HCT116 (cell line): ENCODE results near the gene SLC35F3. TPM values are rescaled to one million over a fixed set of nuclear protein-coding genes. Genes with fewer than 3 reads are reported as not detected.

Experiments
- ATAC-seq: fragments of 200-7000 bp; cut with Tn5 transposase; 2 replicates; pipeline ENCODE4 v1.9.1; 2020; ENCODE audit warnings: mild to moderate bottlenecking, moderate library complexity
- BruUV-seq: library from RNA; stranded (reverse); fragments of 400-500 nt; replicated peaks from 2 replicates; lab custom pipeline; 2021; lab: Mats Ljungman, UMichigan
- CTCF ChIA-PET: fragments of 300-600 bp; sonication (Branson Sonifier 250); formaldehyde crosslinking; loops from one replicate; lab custom pipeline; 2021; ENCODE audit warnings: antibody characterized with exemption; lab: Charles Lee
- POLR2A ChIA-PET: fragments of 300-600, 350-600 bp; sonication (Branson Sonifier 250); formaldehyde crosslinking; loops from one replicate; lab custom pipeline; 2021; ENCODE audit warnings: antibody characterized with exemption; lab: Charles Lee
- RAD21 ChIA-PET, 2 experiments: fragments of 300-600 bp; sonication (Branson Sonifier 250); formaldehyde crosslinking; loops; one replicate each; lab custom pipeline; 2023; ENCODE audit warnings: low total read pairs in 2 of 2; ENCODE audit not compliant: uncharacterized antibody in 2 of 2, unreplicated experiment in 2 of 2, low non-redundant PET in 1 of 2; lab: Charles Lee
- DNase-seq: peaks from one replicate; pipeline ENCODE4 v3.0.0-alpha.2; 2010; ENCODE audit warnings: low read depth, low spot score
- H2AFZ ChIP-seq: fragments of 200-600 bp; shearing (Covaris generic), sonication (generic); 2 replicates; pipeline ENCODE4 v1.6.1; 2017; ENCODE audit warnings: low read depth, mixed run types, mixed read lengths, antibody characterized with exemption, low read length; ENCODE audit not compliant: poor library complexity, severe bottlenecking
- H3K27ac ChIP-seq: 2 replicates; pipeline ENCODE4 v1.5.1; 2012; ENCODE audit warnings: low read depth, low read length
- H3K27me3 ChIP-seq: fragments of 200-600 bp; sonication (generic); 2 replicates; pipeline ENCODE4 v1.6.1; 2016; ENCODE audit warnings: mixed run types, low read length, mixed read lengths; ENCODE audit not compliant: insufficient read depth
- H3K36me3 ChIP-seq, 2 experiments: fragments of 200-500 bp in 1 of 2; fragments of 200-600 bp in 1 of 2; sonication (Bioruptor generic) in 1 of 2; sonication (generic) in 1 of 2; 2 replicates each; pipeline versions ENCODE4 v1.5.1 to v1.6.1; 2014 to 2016; ENCODE audit warnings: low read length in 2 of 2, inconsistent platforms in 1 of 2, mixed read lengths in 1 of 2, mixed run types in 1 of 2; ENCODE audit not compliant: insufficient read depth in 2 of 2, control insufficient read depth in 1 of 2
- H3K4me1 ChIP-seq, 2 experiments: fragments of 200-600 bp in 1 of 2; sonication (generic) in 1 of 2; 2 replicates each; pipeline versions ENCODE4 v1.5.1 to v1.6.1; 2012 to 2017; ENCODE audit warnings: low read length in 2 of 2, inconsistent platforms in 1 of 2, mild to moderate bottlenecking in 1 of 2, mixed read lengths in 1 of 2, mixed run types in 1 of 2, moderate library complexity in 1 of 2; ENCODE audit not compliant: insufficient read depth in 2 of 2, control insufficient read depth in 1 of 2
- H3K4me2 ChIP-seq: fragments of 200-600 bp; sonication (generic); 2 replicates; pipeline ENCODE4 v1.6.1; 2017; ENCODE audit warnings: mixed run types, low read length, mixed read lengths
- H3K4me3 ChIP-seq, 2 experiments: fragments of 200-600 bp in 1 of 2; sonication (generic) in 1 of 2; replicated peaks in 1 of 2; 2 replicates each; pipeline ENCODE4 v1.5.1; 2011 to 2016; ENCODE audit warnings: low read length in 2 of 2, control low read depth in 1 of 2, low read depth in 1 of 2, mild to moderate bottlenecking in 1 of 2, mixed read lengths in 1 of 2, mixed run types in 1 of 2
- H3K79me2 ChIP-seq: fragments of 200-600 bp; sonication (generic); 2 replicates; pipeline ENCODE4 v1.6.1; 2017; ENCODE audit warnings: mild to moderate bottlenecking, mixed run types, low read length, moderate library complexity, mixed read lengths; ENCODE audit not compliant: insufficient read depth
- H3K9ac ChIP-seq: fragments of 200-600 bp; sonication (generic); 2 replicates; pipeline ENCODE4 v1.6.1; 2016; ENCODE audit warnings: low read length, mixed read lengths
- H3K9me2 ChIP-seq: fragments of 200-600 bp; sonication (generic), shearing (Covaris generic); 2 replicates; pipeline ENCODE4 v1.6.1; 2017; ENCODE audit warnings: mixed run types, mild to moderate bottlenecking, moderate library complexity; ENCODE audit not compliant: insufficient read depth
- H3K9me3 ChIP-seq, 2 experiments: fragments of 200-500 bp in 1 of 2; fragments of 200-600 bp in 1 of 2; sonication (Bioruptor generic) in 1 of 2; sonication (generic) in 1 of 2; 2 replicates each; pipeline ENCODE4 v1.6.1; 2014 to 2017; ENCODE audit warnings: low read length in 2 of 2, mixed read lengths in 2 of 2, inconsistent platforms in 1 of 2, low read depth in 1 of 2, mild to moderate bottlenecking in 1 of 2, mixed run types in 1 of 2, moderate library complexity in 1 of 2; ENCODE audit not compliant: control insufficient read depth in 1 of 2, insufficient read depth in 1 of 2
- H4K20me1 ChIP-seq: fragments of 200-600 bp; sonication (generic), shearing (Covaris generic); 2 replicates; pipeline ENCODE4 v1.6.1; 2017; ENCODE audit warnings: mixed run types, mild to moderate bottlenecking, moderate library complexity; ENCODE audit not compliant: insufficient read depth
- ELF1 ChIP-seq: IDR thresholded peaks from 2 replicates; pipeline ENCODE4 v1.6.1; 2012; ENCODE audit warnings: low read depth, borderline replicate concordance
- EZH2 ChIP-seq: fragments of 200-600 bp; sonication (generic); IDR thresholded peaks from 2 replicates; pipeline ENCODE4 v1.6.1; 2017; ENCODE audit warnings: antibody characterized with exemption, mixed run types
- EZH2phosphoT487 ChIP-seq: fragments of 200-600 bp; IDR thresholded peaks from 2 replicates; pipeline ENCODE4 v1.6.1; 2018; ENCODE audit warnings: antibody characterized with exemption, borderline replicate concordance
- FOSL1 ChIP-seq: IDR thresholded peaks from 2 replicates; pipeline ENCODE4 v1.6.1; 2012; ENCODE audit warnings: low read depth
- JUND ChIP-seq: IDR thresholded peaks from 2 replicates; pipeline ENCODE4 v1.6.1; 2012
- POLR2A ChIP-seq: IDR thresholded peaks from 2 replicates; pipeline ENCODE4 v1.7.0; 2011; ENCODE audit warnings: borderline replicate concordance; ENCODE audit not compliant: insufficient read depth, insufficient read length; ENCODE audit errors: extremely low read depth
- RAD21 ChIP-seq: IDR thresholded peaks from 2 replicates; pipeline ENCODE4 v1.6.1; 2012; ENCODE audit warnings: low read depth, mild to moderate bottlenecking
- SP1 ChIP-seq: IDR thresholded peaks from 2 replicates; pipeline ENCODE4 v1.6.1; 2012; ENCODE audit warnings: low read depth
- SRF ChIP-seq: IDR thresholded peaks from 2 replicates; pipeline ENCODE4 v1.6.1; 2012; ENCODE audit warnings: low read depth
- TCF7L2 ChIP-seq: IDR thresholded peaks from 2 replicates; pipeline ENCODE4 v1.7.0; 2011; ENCODE audit warnings: borderline replicate concordance, inconsistent platforms; ENCODE audit not compliant: insufficient read depth, insufficient read length; ENCODE audit errors: extremely low read depth
- intact Hi-C: fragments of 100-400 bp; cut with micrococcal nuclease; formaldehyde crosslinking; loops from 2 replicates; pipeline ENCODE4 v1.10.0; 2022
- total RNA-seq: library from RNA; stranded (reverse); gene quantifications from one replicate; pipeline ENCODE4 v1.2.1, GENCODE V29; 2021; ENCODE audit not compliant: unreplicated experiment
- TF ChIP-seq, protein P1 (sequence below): IDR thresholded peaks from 2 replicates; pipeline ENCODE4 v1.6.1; 2012
- TF ChIP-seq, protein P2 (sequence below), 3 experiments: fragments of 200-600 bp in 1 of 3; sonication (generic) in 1 of 3; IDR thresholded peaks in 2 of 3; conservative IDR thresholded peaks in 1 of 3; 2 replicates each; pipeline ENCODE4 v1.5.1; 2012 to 2017; ENCODE audit warnings: low read depth in 2 of 3, low read length in 2 of 3, antibody characterized with exemption in 1 of 3, borderline replicate concordance in 1 of 3, control low read depth in 1 of 3, mild to moderate bottlenecking in 1 of 3, mixed read lengths in 1 of 3, mixed run types in 1 of 3, moderate library complexity in 1 of 3; ENCODE audit not compliant: insufficient read depth in 1 of 3

The SLC35F3 gene
- total RNA-seq, 1 experiment from 2014 or later: 6.4 TPM

DNA sequence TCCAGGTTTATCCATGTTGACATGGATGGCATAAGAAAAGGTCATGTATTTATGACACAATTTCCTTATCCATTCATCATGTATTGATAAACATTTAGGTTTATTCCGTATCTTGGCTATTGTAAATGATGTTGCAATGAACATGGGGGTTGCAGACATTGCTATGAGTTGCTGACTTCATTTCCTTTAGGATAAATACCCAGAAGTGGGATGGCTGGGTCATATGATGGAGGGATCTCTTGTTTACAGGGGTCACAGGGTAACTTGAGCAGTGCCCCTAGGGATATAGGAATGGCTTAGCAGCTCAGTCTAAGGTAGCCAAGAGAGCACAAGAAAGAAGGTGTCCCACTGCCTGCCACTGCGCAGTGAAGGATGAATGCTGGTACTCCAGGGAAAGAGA is 239.2 kb downstream of the SLC35F3 start:
- BruUV-seq: no TSS peak
- Histone ChIP-seq H3K27me3 (no peaks in the 10 kb centered on the region), H4K20me1 (no peaks in the 10 kb centered on the region), H3K9me3 (peaks cover 0 to 6% of the 10 kb centered on the region in 2 experiments; a peak in 1 of 4 replicates), H3K79me2 (no peaks in the 10 kb centered on the region), H3K4me3 (no peak overlapping the region), H3K9me2 (no peaks in the 10 kb centered on the region), H3K4me2 (no peak overlapping the region), H3K27ac (no peak overlapping the region), H3K4me1 (no peaks in the 10 kb centered on the region), H3K9ac (no peak overlapping the region), H2AFZ (no peak overlapping the region), H3K36me3 (no peaks in the 10 kb centered on the region)
- DNase-seq (no peak), ATAC-seq (no peak)
- ChIA-PET CTCF (no interaction called here), POLR2A (no interaction called here), RAD21 (no interaction called here)
- intact Hi-C loops: no loop called here
- TF ChIP-seq TCF7L2: no peak
- TF ChIP-seq, protein P1, sequence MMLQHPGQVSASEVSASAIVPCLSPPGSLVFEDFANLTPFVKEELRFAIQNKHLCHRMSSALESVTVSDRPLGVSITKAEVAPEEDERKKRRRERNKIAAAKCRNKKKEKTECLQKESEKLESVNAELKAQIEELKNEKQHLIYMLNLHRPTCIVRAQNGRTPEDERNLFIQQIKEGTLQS: no peak
- no peak for TF ChIP-seq SRF
- TF ChIP-seq FOSL1: no peak
- TF ChIP-seq EZH2phosphoT487: no peak
- TF ChIP-seq SP1: no peak

DNA sequence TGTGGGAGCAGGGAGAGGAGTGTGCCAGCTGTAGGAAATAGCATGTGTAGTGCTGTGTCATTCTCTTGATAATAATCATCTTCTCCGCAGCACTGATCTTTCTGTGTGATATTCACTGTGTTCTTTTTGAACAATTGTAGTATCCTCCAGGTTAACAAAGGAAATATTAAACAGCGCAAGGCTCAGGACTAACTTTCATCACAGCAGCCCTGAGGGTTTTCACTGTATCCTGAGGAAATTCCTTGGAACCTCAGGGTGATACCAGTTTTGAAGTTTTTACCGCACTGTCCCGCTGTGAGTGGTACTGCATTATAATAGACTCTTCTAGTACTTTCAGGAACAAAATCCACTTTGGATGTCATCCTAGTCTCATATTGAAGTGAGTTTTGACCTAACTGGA is 240.4 kb downstream of the SLC35F3 start:
- no peaks in the 10 kb centered on the region for H3K79me2 ChIP-seq
- H3K9ac ChIP-seq: no peak overlapping the region
- ATAC-seq (no peak), DNase-seq (no peak)
- no peaks in the 10 kb centered on the region for H3K4me1 ChIP-seq
- POLR2A ChIA-PET: no interaction called here
- H3K36me3 ChIP-seq: no peaks in the 10 kb centered on the region
- H2AFZ ChIP-seq: no peak overlapping the region
- H3K4me3 ChIP-seq: no peak overlapping the region
- intact Hi-C loops: no loop called here
- CTCF ChIA-PET: no interaction called here
- no peaks in the 10 kb centered on the region for H3K9me2 ChIP-seq
- H3K9me3 ChIP-seq: peaks cover 0 to 6% of the 10 kb centered on the region in 2 experiments; a peak in 1 of 4 replicates
- no peaks in the 10 kb centered on the region for H3K27me3 ChIP-seq
- H3K4me2 ChIP-seq: no peak overlapping the region
- no TSS peak for BruUV-seq
- no peak overlapping the region for H3K27ac ChIP-seq
- TF ChIP-seq ELF1 (no peak), FOSL1 (no peak), EZH2phosphoT487 (no peak), EZH2 (no peak), RAD21 (no peak), JUND (no peak), SRF (no peak), POLR2A (no peak)
- TF ChIP-seq, protein P2, sequence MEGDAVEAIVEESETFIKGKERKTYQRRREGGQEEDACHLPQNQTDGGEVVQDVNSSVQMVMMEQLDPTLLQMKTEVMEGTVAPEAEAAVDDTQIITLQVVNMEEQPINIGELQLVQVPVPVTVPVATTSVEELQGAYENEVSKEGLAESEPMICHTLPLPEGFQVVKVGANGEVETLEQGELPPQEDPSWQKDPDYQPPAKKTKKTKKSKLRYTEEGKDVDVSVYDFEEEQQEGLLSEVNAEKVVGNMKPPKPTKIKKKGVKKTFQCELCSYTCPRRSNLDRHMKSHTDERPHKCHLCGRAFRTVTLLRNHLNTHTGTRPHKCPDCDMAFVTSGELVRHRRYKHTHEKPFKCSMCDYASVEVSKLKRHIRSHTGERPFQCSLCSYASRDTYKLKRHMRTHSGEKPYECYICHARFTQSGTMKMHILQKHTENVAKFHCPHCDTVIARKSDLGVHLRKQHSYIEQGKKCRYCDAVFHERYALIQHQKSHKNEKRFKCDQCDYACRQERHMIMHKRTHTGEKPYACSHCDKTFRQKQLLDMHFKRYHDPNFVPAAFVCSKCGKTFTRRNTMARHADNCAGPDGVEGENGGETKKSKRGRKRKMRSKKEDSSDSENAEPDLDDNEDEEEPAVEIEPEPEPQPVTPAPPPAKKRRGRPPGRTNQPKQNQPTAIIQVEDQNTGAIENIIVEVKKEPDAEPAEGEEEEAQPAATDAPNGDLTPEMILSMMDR (IDR thresholded peaks at IDR 0.05 in 2 of 3, conservative IDR thresholded peaks at IDR 0.05 in 1 of 3; ENCODE audit: borderline replicate concordance in 1 of 3, insufficient read depth in 1 of 3, low read depth in 2 of 3, low read length in 2 of 3): no peak
- RAD21 ChIA-PET: no interaction called here
- H4K20me1 ChIP-seq: no peaks in the 10 kb centered on the region
